OCI-LY1 (cell line): ENCODE measurements around the gene FAM184A.

Experiments used
- H2AFZ ChIP-seq: fragments of 200-600 bp; sonication (generic), shearing (Covaris generic); 2 replicates; pipeline ENCODE4 v1.6.0; 2014; ENCODE audit warnings: antibody characterized with exemption, mild to moderate bottlenecking, low read length
- H3F3A ChIP-seq: fragments of 200-600 bp; sonication (generic), shearing (Covaris generic); 2 replicates; pipeline ENCODE4 v1.6.0; 2014; ENCODE audit warnings: mild to moderate bottlenecking, antibody characterized with exemption, low read length, moderate library complexity; ENCODE audit not compliant: insufficient read depth
- H3K27ac ChIP-seq: fragments of 200-600 bp; sonication (generic); 2 replicates; pipeline ENCODE4 v1.5.1; 2014; ENCODE audit warnings: low read length, mixed run types, mild to moderate bottlenecking, low read depth; ENCODE audit not compliant: poor library complexity, severe bottlenecking
- H3K27me3 ChIP-seq: fragments of 200-600 bp; sonication (generic); 2 replicates; pipeline ENCODE4 v1.6.0; 2014; ENCODE audit warnings: antibody characterized with exemption, mild to moderate bottlenecking, low read length, moderate library complexity; ENCODE audit not compliant: insufficient read depth
- H3K36me3 ChIP-seq: fragments of 200-600 bp; sonication (generic); 2 replicates; pipeline ENCODE4 v1.6.1; 2014; ENCODE audit warnings: mild to moderate bottlenecking, antibody characterized with exemption, low read length, moderate library complexity, mixed read lengths; ENCODE audit not compliant: insufficient read depth
- H3K4me1 ChIP-seq: fragments of 200-600 bp; sonication (generic); 2 replicates; pipeline ENCODE4 v1.5.1; 2014; ENCODE audit warnings: mild to moderate bottlenecking, low read length, moderate library complexity; ENCODE audit not compliant: insufficient read depth, severe bottlenecking
- H3K4me2 ChIP-seq: fragments of 200-600 bp; sonication (generic), shearing (Covaris generic); 2 replicates; pipeline ENCODE4 v1.6.1; 2014; ENCODE audit warnings: low read length
- H3K4me3 ChIP-seq: fragments of 200-600 bp; sonication (generic); 2 replicates; pipeline ENCODE4 v1.5.1; 2014; ENCODE audit warnings: low read length, low read depth, mild to moderate bottlenecking, mixed read lengths; ENCODE audit not compliant: poor library complexity, severe bottlenecking
- H3K79me2 ChIP-seq: fragments of 200-600 bp; shearing (Covaris generic); 2 replicates; pipeline ENCODE4 v1.6.1; 2016; ENCODE audit warnings: mixed run types, low read length, mixed read lengths; ENCODE audit not compliant: insufficient read depth
- H3K9ac ChIP-seq: fragments of 200-600 bp; sonication (generic), shearing (Covaris generic); 2 replicates; pipeline ENCODE4 v1.6.1; 2014; ENCODE audit warnings: mild to moderate bottlenecking, low read length, mixed read lengths
- H3K9me2 ChIP-seq: fragments of 200-600 bp; sonication (generic), shearing (Covaris generic); 2 replicates; pipeline ENCODE4 v1.6.1; 2014; ENCODE audit warnings: low read depth, mild to moderate bottlenecking, low read length, mixed read lengths
- H3K9me3 ChIP-seq: fragments of 200-600 bp; shearing (Covaris generic); 2 replicates; pipeline ENCODE4 v1.6.1; 2014; ENCODE audit warnings: low read length, mixed read lengths
- H4K20me1 ChIP-seq: fragments of 200-600 bp; sonication (generic), shearing (Covaris generic); 2 replicates; pipeline ENCODE4 v1.6.0; 2016; ENCODE audit warnings: mild to moderate bottlenecking, low read length; ENCODE audit not compliant: insufficient read depth
- CTCF ChIP-seq: fragments of 200-600 bp; sonication (generic), shearing (Covaris generic); IDR thresholded peaks from 2 replicates; pipeline ENCODE4 v1.5.1; 2017; ENCODE audit warnings: mild to moderate bottlenecking, antibody characterized with exemption, low read length, moderate library complexity, mixed read lengths
- EZH2 ChIP-seq: fragments of 200-600 bp; sonication (generic), shearing (Covaris generic); IDR thresholded peaks from 2 replicates; pipeline ENCODE4 v1.8.0; 2017; ENCODE audit warnings: borderline replicate concordance, mixed run types, mild to moderate bottlenecking, antibody characterized with exemption, low read length, moderate library complexity, mixed read lengths

The FAM184A gene

GRCh38 chr6:118980063-118980462, 98.4 kb downstream of the FAM184A start:
- no peaks in the 10 kb centered on the region for H3K9me3 ChIP-seq
- H3K4me1 ChIP-seq = no peaks in the 10 kb centered on the region
- H2AFZ ChIP-seq = no peak overlapping the region
- no peaks in the 10 kb centered on the region for H3K27me3 ChIP-seq
- no peak overlapping the region for H3K4me2 ChIP-seq
- no peak overlapping the region for H3K27ac ChIP-seq
- no peak for TF ChIP-seq CTCF
- TF ChIP-seq EZH2 = no peak
- H3K4me3 ChIP-seq = no peak overlapping the region
- H3F3A ChIP-seq = no peaks in the 10 kb centered on the region
- no peaks in the 10 kb centered on the region for H3K79me2 ChIP-seq
- H3K9ac ChIP-seq = no peak overlapping the region
- no peaks in the 10 kb centered on the region for H3K36me3 ChIP-seq
- H3K9me2 ChIP-seq = no peaks in the 10 kb centered on the region
- no peaks in the 10 kb centered on the region for H4K20me1 ChIP-seq

- Histone ChIP-seq H3K79me2 (no peaks in the 10 kb centered on the region), H4K20me1 (no peaks in the 10 kb centered on the region), H3K36me3 (no peaks in the 10 kb centered on the region), H3K9me3 (no peaks in the 10 kb centered on the region), H3K4me3 (no peak overlapping the region), H3K4me2 (no peak overlapping the region), H3F3A (no peaks in the 10 kb centered on the region), H3K27ac (no peak overlapping the region), H3K9ac (no peak overlapping the region), H2AFZ (no peak overlapping the region), H3K4me1 (no peaks in the 10 kb centered on the region), H3K27me3 (no peaks in the 10 kb centered on the region), H3K9me2 (no peaks in the 10 kb centered on the region)
- TF ChIP-seq CTCF (no peak), EZH2 (no peak)
These were observed 103.7 kb downstream of the FAM184A start for GRCh38 chr6:118974790-118975189.

- Histone ChIP-seq H3K9me3 (no peaks in the 10 kb centered on the region), H4K20me1 (no peaks in the 10 kb centered on the region), H2AFZ (no peak overlapping the region), H3K36me3 (no peaks in the 10 kb centered on the region), H3K4me2 (no peak overlapping the region), H3K27me3 (no peaks in the 10 kb centered on the region), H3K4me1 (peaks cover 6% of the 10 kb centered on the region), H3K9ac (no peak overlapping the region), H3K4me3 (no peak overlapping the region), H3K27ac (no peak overlapping the region), H3K9me2 (no peaks in the 10 kb centered on the region), H3F3A (no peaks in the 10 kb centered on the region), H3K79me2 (no peaks in the 10 kb centered on the region)
- TF ChIP-seq EZH2 (no peak), CTCF (no peak)
These were observed 106.8 kb downstream of the FAM184A start for GRCh38 chr6:118971682-118972081.
